ENCODE measurements around the gene WDR33. TPM values are rescaled to one million over a fixed set of nuclear protein-coding genes. Genes with fewer than 3 reads are reported as not detected.
"Not testable (repeated sequence)": the region's sequence is repeated elsewhere in the genome, so short reads cannot be mapped to it uniquely, and the experiment has no call there.

WDR33 gene
- total RNA-seq, 1 donor from 2014 or later: 55.4 TPM

DNA sequence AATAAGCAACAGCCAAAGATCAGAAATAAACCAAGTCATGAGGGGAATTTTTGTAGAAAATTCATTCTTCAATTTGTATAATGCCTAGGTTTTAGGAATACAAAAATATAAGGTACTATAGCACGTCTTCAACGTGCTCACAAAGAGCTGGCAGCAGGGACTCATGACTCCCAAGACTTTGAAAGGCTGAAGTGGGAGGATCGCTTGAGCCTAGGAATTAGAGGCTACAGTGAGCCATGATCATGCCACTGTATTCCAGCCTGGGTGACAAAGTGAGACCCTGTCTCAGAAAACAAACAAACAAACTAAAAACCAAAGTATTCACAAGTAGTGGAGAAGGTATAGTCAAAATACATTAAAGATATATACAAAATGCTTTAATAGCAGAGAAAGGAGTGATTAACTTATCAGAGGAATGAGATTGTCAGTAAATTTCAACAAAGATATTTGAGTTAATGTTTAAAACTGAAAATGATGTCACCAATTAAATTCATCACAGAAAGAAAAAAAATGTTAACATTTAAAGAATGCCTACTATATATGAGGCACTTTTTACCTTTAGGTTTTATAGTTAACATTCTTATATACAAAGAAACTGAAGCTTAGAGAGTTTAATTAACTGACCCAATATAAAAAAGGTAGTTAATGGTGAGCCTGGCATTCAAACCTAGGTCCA is 3.2 kb downstream of the WDR33 start:
- no peak overlapping the region for H3K4me3 ChIP-seq
- no peak overlapping the region for H3K27ac ChIP-seq
- ATAC-seq (no peak), DNase-seq (no peak)
- H3K36me3 ChIP-seq: no peaks in the 10 kb centered on the region
- H3K9me3 ChIP-seq: no peaks in the 10 kb centered on the region
- peaks cover 67% of the 10 kb centered on the region for H3K4me1 ChIP-seq
- intact Hi-C loops (cut with DNase I): no loop called here
- TF ChIP-seq, protein P1, sequence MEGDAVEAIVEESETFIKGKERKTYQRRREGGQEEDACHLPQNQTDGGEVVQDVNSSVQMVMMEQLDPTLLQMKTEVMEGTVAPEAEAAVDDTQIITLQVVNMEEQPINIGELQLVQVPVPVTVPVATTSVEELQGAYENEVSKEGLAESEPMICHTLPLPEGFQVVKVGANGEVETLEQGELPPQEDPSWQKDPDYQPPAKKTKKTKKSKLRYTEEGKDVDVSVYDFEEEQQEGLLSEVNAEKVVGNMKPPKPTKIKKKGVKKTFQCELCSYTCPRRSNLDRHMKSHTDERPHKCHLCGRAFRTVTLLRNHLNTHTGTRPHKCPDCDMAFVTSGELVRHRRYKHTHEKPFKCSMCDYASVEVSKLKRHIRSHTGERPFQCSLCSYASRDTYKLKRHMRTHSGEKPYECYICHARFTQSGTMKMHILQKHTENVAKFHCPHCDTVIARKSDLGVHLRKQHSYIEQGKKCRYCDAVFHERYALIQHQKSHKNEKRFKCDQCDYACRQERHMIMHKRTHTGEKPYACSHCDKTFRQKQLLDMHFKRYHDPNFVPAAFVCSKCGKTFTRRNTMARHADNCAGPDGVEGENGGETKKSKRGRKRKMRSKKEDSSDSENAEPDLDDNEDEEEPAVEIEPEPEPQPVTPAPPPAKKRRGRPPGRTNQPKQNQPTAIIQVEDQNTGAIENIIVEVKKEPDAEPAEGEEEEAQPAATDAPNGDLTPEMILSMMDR (IDR thresholded peaks at IDR 0.05): no peak
- no peaks in the 10 kb centered on the region for H3K27me3 ChIP-seq (ENCODE audit: low read depth)

DNA sequence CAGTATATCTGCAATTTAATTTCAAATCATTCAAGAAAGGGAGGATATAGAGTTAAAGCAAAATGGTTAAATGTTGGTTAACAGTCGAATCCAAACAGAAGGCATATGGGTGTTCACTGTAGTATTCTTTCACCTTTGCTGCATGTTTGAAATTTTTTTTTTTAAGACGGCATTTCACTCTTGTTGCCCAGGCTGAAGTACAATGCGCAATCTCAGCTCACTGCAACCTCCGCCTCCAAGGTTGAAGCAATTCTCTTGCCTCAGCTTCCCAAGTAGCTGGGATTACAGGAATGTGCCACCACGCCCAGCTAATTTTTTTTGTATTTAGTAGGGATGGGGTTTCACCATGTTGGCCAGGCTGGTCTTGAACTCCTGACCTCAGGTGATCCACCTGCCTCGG is 4.1 kb downstream of the WDR33 start:
- peaks cover 70% of the 10 kb centered on the region for H3K4me1 ChIP-seq

GRCh38 chr2:127805491-127805890 is 5.5 kb downstream of the WDR33 start:
- H3K27ac ChIP-seq: no peak overlapping the region
- DNase-seq (no peak), ATAC-seq (no peak)
- H3K36me3 ChIP-seq: peaks cover 11% of the 10 kb centered on the region
- peaks cover 81% of the 10 kb centered on the region for H3K4me1 ChIP-seq
- H3K27me3 ChIP-seq (ENCODE audit: low read depth): no peaks in the 10 kb centered on the region
- intact Hi-C loops (cut with DNase I): no loop called here
- H3K9me3 ChIP-seq: no peaks in the 10 kb centered on the region
- TF ChIP-seq, protein P1 (IDR thresholded peaks at IDR 0.05): no peak
- no peak overlapping the region for H3K4me3 ChIP-seq

More for the DNA sequence above, 4.1 kb downstream of the WDR33 start:
- DNase-seq; H3K9me3 ChIP-seq; H3K36me3 ChIP-seq; ATAC-seq; H3K27me3 ChIP-seq (ENCODE audit: low read depth); H3K27ac ChIP-seq; intact Hi-C loops (cut with DNase I); H3K4me3 ChIP-seq: not testable (repeated sequence)

GRCh38 chr2:127799926-127800325 is 11.0 kb downstream of the WDR33 start:
- TF ChIP-seq, protein P1 (IDR thresholded peaks at IDR 0.05): no peak
- Histone ChIP-seq H3K36me3 (peaks cover 11% of the 10 kb centered on the region), H3K27ac (no peak overlapping the region), H3K27me3 (ENCODE audit: low read depth) (no peaks in the 10 kb centered on the region), H3K4me3 (no peak overlapping the region), H3K4me1 (peaks cover 62% of the 10 kb centered on the region), H3K9me3 (no peaks in the 10 kb centered on the region)
- ATAC-seq (no peak), DNase-seq (no peak)
- intact Hi-C loops (cut with DNase I): no loop called here

DNA sequence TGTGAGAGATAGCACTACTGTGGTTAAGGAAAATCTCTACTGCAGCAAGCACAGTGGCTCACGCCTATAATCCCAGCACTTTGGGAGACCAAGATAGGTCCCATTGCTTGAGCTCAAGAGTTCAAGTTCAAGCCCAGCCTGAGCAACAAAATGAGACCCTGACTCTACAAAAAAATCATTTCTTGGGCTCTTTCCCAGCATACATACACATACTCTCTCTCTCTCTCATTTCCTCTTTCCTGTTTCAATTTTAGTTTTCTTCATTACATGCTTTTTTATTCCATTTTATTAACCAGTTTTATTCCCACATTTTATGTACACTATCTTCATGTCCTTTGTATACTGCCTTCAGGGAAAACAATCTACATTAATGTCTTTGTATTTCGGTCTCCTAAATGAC is 14.6 kb downstream of the WDR33 start:
- no peaks in the 10 kb centered on the region for H3K27me3 ChIP-seq (ENCODE audit: low read depth)
- no peak overlapping the region for H3K27ac ChIP-seq
- TF ChIP-seq, protein P1 (IDR thresholded peaks at IDR 0.05): no peak
- H3K4me3 ChIP-seq: no peak overlapping the region
- intact Hi-C loops (cut with DNase I): no loop called here
- H3K36me3 ChIP-seq: peaks cover 9% of the 10 kb centered on the region
- peaks cover 45% of the 10 kb centered on the region for H3K4me1 ChIP-seq
- DNase-seq: no peak
- no peak for ATAC-seq
- no peaks in the 10 kb centered on the region for H3K9me3 ChIP-seq

DNA sequence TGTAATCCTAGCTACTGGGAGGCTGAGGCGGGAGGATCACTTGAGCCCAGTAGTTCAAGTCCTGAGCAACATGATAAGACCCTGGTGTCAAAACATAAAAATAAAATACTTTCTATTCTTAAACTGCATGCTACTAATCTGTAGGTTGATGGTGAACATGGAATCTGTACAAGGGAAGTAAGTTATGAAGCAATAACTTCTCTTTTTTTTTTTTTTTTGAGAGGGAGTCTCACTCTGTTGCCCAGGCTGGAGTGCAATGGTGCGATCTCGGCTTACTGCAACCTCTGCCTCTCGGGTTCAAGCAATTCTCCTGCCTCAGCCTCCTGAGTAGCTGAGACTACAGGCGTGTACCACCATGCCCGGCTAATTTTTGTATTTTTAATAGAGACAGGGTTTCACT is 16.1 kb downstream of the WDR33 start:
- H3K27ac ChIP-seq; H3K36me3 ChIP-seq; H3K4me3 ChIP-seq; ATAC-seq; intact Hi-C loops (cut with DNase I); H3K9me3 ChIP-seq; DNase-seq; H3K27me3 ChIP-seq (ENCODE audit: low read depth): not testable (repeated sequence)
- H3K4me1 ChIP-seq: peaks cover 44% of the 10 kb centered on the region
